HG03342 (cell line): ENCODE data around the gene ELMO1.
A peak's percentile ranks its signal among the peaks of the same experiment; 100 is the strongest.
"Not testable (repeated sequence)": the region's sequence is repeated elsewhere in the genome, so short reads cannot be mapped to it uniquely, and the experiment has no call there.

ENCODE experiments used
- ATAC-seq: cut with Tn5 transposase; IDR thresholded peaks from one replicate; pipeline ENCODE4 v1.9.1; 2021; ENCODE audit warnings: mild to moderate bottlenecking, moderate library complexity; ENCODE audit not compliant: unreplicated experiment

ELMO1 gene

GRCh38 chr7:37150180-37150579, 298.5 kb downstream of the ELMO1 start:
- ATAC-seq, result no peak

GRCh38 chr7:37149773-37150124, 298.9 kb downstream of the ELMO1 start:
- no peak for ATAC-seq

GRCh38 chr7:37149051-37149772, 299.5 kb downstream of the ELMO1 start:
- ATAC-seq, result peak; percentile 76

DNA sequence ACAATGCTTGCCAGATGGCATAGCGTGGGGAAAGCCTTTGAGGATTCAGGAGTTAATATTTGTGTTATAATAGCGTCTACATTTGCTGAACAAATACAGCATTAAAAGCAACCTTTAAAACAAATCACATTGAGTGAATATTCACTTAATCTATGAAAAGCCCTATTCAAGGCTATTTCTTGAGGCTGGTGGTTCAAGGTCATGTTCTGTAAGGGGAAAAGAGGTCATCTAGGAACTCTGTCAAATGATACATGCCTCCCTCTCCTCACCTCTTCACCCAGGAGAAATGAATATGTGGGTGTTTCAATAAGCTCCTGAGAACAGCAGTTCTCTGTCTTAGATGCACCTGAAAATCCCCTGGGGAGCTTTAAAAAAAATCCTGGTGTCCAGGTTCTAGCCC, 303.0 kb downstream of the ELMO1 start:
- ATAC-seq, result no peak

DNA sequence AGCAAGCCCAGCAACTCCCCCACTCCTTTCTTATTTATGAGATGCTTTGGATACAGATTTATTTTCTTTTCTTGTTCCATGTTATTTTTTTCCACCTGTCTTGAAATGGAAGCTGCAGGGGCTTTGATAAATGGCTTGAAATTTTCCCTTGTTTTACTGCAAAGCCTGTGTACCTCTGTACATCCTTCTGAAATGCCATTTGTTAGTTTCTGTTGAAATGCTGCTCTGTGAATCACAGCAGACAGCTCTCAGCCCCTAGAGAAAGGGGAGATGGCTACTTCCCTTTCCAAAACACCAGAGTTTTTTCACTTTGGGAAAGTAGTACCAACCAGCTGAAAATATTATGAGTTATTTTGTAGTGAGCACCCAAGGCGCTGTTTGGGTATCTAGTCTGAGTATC, 304.2 kb downstream of the ELMO1 start:
- ATAC-seq, result no peak

- no peak for ATAC-seq
Measured at GRCh38 chr7:37142958-37143357, 305.7 kb downstream of the ELMO1 start.

GRCh38 chr7:37141742-37142141, 306.9 kb downstream of the ELMO1 start:
- no peak for ATAC-seq

DNA sequence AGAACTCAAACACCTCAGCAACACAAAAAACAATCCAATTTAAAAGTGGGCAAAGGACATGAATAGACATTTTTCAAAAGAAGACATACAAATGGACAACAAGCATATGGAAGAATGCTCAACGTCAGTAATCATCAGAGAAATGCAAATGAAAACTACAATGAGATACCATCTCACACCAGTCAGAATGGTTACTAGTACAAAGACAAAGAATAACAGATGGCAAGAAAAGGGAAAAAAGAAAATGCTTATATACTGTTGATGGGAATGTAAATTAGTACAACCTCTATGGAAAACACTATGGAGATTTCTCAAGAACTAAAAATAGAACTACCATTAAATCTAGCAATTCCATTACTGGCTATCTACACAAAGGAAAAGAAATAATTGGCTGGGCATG, 314.8 kb downstream of the ELMO1 start:
- ATAC-seq, result not testable (repeated sequence)

DNA sequence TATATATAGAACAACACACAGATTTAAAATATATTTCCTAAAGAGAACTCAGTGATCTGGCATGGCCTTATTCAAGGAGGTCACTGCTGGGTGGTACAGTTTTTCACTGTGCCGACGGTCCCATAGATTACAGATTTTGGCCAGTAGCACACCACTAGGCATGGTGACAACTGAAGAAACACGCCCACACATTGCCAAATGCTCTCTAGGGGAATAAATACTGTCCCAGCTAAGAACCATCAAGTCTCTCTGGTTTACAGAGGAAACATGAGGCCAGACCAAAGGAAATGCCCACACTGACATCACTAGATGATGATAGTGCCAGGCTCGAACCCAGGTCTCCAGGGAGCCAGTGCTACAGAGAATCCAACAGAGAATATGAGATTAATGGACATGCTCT, 316.8 kb downstream of the ELMO1 start:
- ATAC-seq, result no peak

- ATAC-seq, result no peak
Measured at GRCh38 chr7:37129035-37129425, 319.6 kb downstream of the ELMO1 start.

DNA sequence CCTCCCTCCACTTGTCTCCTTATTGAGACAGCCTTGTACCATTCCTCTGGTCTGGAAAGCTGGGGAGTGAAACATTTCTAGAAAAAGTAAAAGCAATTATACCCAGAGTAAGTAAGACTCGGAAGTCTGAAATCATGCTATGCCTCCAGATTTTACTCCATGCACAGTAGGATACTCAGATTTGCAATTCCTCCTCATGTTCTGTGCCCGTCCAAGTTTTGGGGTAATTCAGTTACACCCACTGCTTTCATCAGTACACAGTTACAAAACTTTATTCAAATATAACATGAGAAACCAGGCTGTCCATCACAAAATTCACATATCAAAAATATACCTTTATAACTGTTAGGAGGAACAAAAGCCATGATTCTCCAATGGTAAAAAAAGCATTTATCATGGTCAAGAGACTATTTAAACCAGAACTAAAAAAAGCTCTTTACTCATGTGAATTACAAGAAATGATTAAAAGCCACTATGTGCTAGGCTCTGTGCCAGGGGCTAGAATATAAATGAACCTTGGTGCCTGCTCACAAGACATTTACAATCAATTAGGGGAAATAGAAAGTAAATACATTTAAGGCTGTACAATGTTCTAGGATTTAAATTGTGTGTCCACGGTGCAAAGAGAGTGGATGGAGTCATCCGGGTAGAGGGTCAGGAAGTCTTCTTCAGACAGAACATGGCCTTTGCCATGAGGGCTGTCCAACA, 320.2 kb downstream of the ELMO1 start:
- no peak for ATAC-seq

GRCh38 chr7:37119296-37119860, 329.3 kb downstream of the ELMO1 start:
- ATAC-seq, result no peak

DNA sequence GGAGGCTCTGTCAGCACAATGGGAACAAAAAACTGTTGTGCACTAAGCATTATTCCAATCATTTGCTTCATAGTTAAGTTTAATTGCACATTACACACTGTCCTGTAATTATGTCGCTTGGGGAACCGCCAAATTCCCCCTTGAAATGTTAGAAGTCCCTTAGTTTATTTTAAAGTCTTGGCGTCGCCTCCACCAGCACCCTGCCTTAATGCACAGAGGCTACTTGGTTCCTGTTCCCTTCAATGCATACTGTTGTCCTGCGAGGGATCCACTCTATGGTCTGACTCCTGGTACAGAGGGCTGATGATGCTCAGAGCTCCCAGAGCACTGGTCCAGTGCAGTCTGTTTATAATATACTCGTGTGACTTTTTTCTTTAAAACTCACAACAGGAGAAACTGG, 330.7 kb downstream of the ELMO1 start:
- no peak for ATAC-seq

DNA sequence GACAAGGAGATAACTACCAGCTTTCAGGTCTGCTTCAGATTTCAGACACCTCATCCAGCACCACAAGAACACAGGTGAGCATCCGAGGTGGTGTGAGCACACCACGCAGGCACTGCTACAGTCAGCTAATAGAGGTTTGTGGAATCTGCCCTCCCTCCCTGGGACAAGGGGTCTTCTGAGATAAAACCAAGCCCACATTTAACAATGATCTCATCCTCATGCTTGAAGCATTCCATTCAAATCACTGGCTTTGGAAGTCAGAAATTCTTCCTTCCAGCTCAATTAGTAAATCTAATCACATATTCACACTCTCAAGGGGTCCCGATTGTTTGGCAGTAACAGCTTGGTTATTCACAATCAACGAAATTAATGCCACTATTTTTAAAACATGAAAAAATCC, 331.4 kb downstream of the ELMO1 start:
- ATAC-seq, result no peak

- ATAC-seq, result no peak
Measured at GRCh38 chr7:37116093-37116701, 332.5 kb downstream of the ELMO1 start.

DNA sequence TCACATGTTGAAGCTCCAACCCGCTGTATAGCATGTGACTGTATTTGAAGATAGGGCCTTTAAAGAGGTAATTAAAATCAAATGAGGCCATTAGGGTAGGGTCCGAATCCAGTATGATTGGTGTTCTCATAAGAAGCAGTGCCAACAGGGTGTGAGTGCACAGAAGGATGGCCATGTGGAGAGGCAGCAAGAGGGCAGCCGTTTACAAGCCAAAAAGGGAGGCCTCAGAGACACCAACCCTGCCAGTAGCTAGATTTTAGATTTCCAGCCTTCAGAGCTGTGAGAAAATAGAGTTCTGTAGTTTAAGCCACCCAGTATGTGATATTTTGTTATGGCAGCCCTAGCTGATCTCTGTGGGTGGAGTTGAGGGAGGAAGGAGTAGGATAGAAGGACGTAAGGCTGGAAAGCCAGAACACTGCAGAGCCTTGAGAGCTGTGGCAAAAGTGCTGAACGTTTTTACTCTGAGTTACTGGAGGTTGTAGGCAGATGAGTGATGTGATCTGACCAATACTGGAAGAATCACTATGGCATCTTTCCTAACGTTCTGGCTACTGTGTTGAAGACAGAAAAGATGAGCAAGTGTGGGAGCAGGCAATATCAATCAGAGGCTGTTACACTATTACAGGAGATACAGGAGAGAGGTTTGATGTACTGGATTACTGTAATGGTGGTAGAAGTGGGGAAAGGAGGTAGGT, 334.9 kb downstream of the ELMO1 start:
- ATAC-seq, result no peak

- ATAC-seq, result no peak
Measured at GRCh38 chr7:37112876-37113275, 335.8 kb downstream of the ELMO1 start.

GRCh38 chr7:37112218-37112617, 336.4 kb downstream of the ELMO1 start:
- no peak for ATAC-seq

DNA sequence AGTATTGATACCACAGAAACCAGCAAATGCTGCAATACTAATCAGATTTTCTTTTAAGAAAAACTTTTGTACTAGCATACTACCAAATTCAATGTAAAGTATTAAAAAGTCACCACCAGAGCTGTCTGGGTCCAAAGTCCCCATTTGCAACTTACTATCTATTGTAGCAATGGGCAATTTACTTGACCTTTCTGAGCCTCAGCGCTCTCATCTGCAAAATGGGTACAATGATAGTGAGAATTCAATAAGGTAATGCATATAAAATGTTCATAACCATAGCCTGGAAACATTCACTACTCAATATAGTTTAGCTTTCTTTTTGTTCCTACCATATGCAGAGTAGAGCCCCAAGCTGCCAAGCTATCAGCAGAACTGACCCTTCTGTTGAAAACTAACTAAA, 337.2 kb downstream of the ELMO1 start:
- ATAC-seq, result no peak

- no peak for ATAC-seq
Measured at GRCh38 chr7:37110660-37111424, 337.8 kb downstream of the ELMO1 start.

GRCh38 chr7:37109843-37110242, 338.8 kb downstream of the ELMO1 start:
- no peak for ATAC-seq
